HepG2 (cell line): Measurements from ENCODE around the gene C2orf80. TPM values are rescaled to one million over a fixed set of nuclear protein-coding genes. Genes with fewer than 3 reads are reported as not detected.

Experiments used
- ATAC-seq: fragments of 200-7000 bp; cut with Tn5 transposase; 3 replicates; pipeline ENCODE4 v1.9.1; 2020; ENCODE audit warnings: mild to moderate bottlenecking, moderate library complexity
- BruUV-seq: library from RNA; stranded (reverse); fragments of 400-500 nt; replicated peaks from 2 replicates; lab custom pipeline; 2021; lab: Mats Ljungman, UMichigan
- CTCF ChIA-PET: fragments of 300-600 bp; formaldehyde crosslinking; extraction: SDS; loops from one replicate; lab custom pipeline; 2021; ENCODE audit warnings: low total read pairs, inconsistent platforms, low intra/inter-chr PET ratio; lab: Yijun Ruan, JAX
- POLR2A ChIA-PET: fragments of 350-600 bp; sonication (Branson Sonifier 250); formaldehyde crosslinking; loops from one replicate; lab custom pipeline; 2020; ENCODE audit warnings: antibody characterized with exemption, inconsistent platforms; lab: Yijun Ruan, JAX
- DNase-seq: peaks from one replicate; pipeline ENCODE4 v3.0.0-alpha.2; 2015; ENCODE audit warnings: low spot score
- FAIRE-seq: peaks from 3 replicates; lab custom pipeline; 2011; peaks lifted over from hg19 to GRCh38; lab: Jason Lieb, UNC
- H2AFZ ChIP-seq: one replicate; pipeline ENCODE4 v1.6.1; 2011; ENCODE audit warnings: low read length, inconsistent platforms
- H3K27ac ChIP-seq: fragments of 300-600 bp; 3 replicates; pipeline ENCODE4 v1.8.0; 2011; ENCODE audit warnings: mixed run types, mild to moderate bottlenecking, mixed read lengths, low read length, inconsistent platforms; ENCODE audit not compliant: insufficient read depth; ENCODE audit errors: extremely low read length
- H3K27me3 ChIP-seq, 2 experiments: fragments of 200-600 bp in 1 of 2; 2 replicates in 1 of 2; 3 replicates in 1 of 2; pipeline versions ENCODE4 v1.6.0 to v1.8.0; 2011; ENCODE audit warnings: low read length in 2 of 2, mild to moderate bottlenecking in 2 of 2, moderate library complexity in 2 of 2, inconsistent platforms in 1 of 2; ENCODE audit not compliant: insufficient read depth in 2 of 2, control insufficient read depth in 1 of 2
- H3K36me3 ChIP-seq, 2 experiments: fragments of 200-600 bp in 1 of 2; replicated peaks in 1 of 2; 2 replicates in 1 of 2; 3 replicates in 1 of 2; pipeline versions ENCODE4 v1.5.1 to v1.8.0; 2011; ENCODE audit warnings: low read length in 2 of 2, inconsistent platforms in 1 of 2; ENCODE audit not compliant: insufficient read depth in 2 of 2, control insufficient read depth in 1 of 2
- H3K4me1 ChIP-seq: 2 replicates; pipeline ENCODE4 v1.5.1; 2012; ENCODE audit warnings: low read length, inconsistent platforms; ENCODE audit not compliant: insufficient read depth
- H3K4me2 ChIP-seq: 2 replicates; pipeline ENCODE4 v1.6.0; 2011; ENCODE audit warnings: low read depth, low read length, inconsistent platforms
- H3K4me3 ChIP-seq, 3 experiments: fragments of 200-600 bp in 1 of 3; sonication (generic), shearing (Covaris generic) in 1 of 3; replicated peaks in 1 of 3; 2 replicates each; pipeline ENCODE4 v1.5.1; 2011 to 2016; ENCODE audit warnings: low read length in 3 of 3, inconsistent platforms in 2 of 3, low read depth in 2 of 3, mild to moderate bottlenecking in 2 of 3, control low read depth in 1 of 3, mixed read lengths in 1 of 3; ENCODE audit not compliant: insufficient read depth in 1 of 3
- H3K79me2 ChIP-seq: one replicate; pipeline ENCODE4 v1.6.1; 2011; ENCODE audit warnings: low read length, inconsistent platforms; ENCODE audit not compliant: insufficient read depth
- H3K9ac ChIP-seq: 2 replicates; pipeline ENCODE4 v1.6.0; 2011; ENCODE audit warnings: mild to moderate bottlenecking, low read depth, low read length, inconsistent platforms; ENCODE audit not compliant: insufficient read depth
- H3K9me3 ChIP-seq: 2 replicates; pipeline ENCODE4 v1.5.1; 2012; ENCODE audit warnings: mild to moderate bottlenecking, low read length
- H4K20me1 ChIP-seq: 2 replicates; pipeline ENCODE4 v1.6.0; 2011; ENCODE audit warnings: inconsistent platforms, mild to moderate bottlenecking, low read length, moderate library complexity; ENCODE audit not compliant: insufficient read depth
- BCL6 ChIP-seq: IDR thresholded peaks from 2 replicates; pipeline ENCODE4 v1.6.1; 2016; ENCODE audit warnings: missing genetic modification reagents, missing compliant biosample characterization
- BHLHE40 ChIP-seq: IDR thresholded peaks from 2 replicates; pipeline ENCODE4 v1.6.1; 2011; ENCODE audit warnings: low read length, improper control_type of control experiment
- HNF4A ChIP-seq: sonication (generic); formaldehyde crosslinking; IDR thresholded peaks from 2 replicates; pipeline ENCODE4 v1.4.0; 2020; ENCODE audit warnings: missing genetic modification reagents
- RARA ChIP-seq: IDR thresholded peaks from 2 replicates; pipeline ENCODE4 v1.6.1; 2016; ENCODE audit warnings: missing genetic modification reagents, missing compliant biosample characterization
- SKI ChIP-seq: fragments of 450-650 bp; IDR thresholded peaks from one replicate; pipeline ENCODE4 v1.6.1; 2018; ENCODE audit warnings: mild to moderate bottlenecking; ENCODE audit not compliant: partially characterized antibody
- SMAD1 ChIP-seq: sonication (generic); formaldehyde crosslinking; IDR thresholded peaks from 2 replicates; pipeline ENCODE4 v1.4.0; 2020; ENCODE audit warnings: missing genetic modification reagents, low read depth, mild to moderate bottlenecking, borderline replicate concordance
- SOX13 ChIP-seq, 3 experiments: fragments of 450-650 bp in 1 of 3; sonication (generic) in 1 of 3; formaldehyde crosslinking in 1 of 3; IDR thresholded peaks in 2 of 3; conservative IDR thresholded peaks in 1 of 3; 2 replicates each; pipeline versions ENCODE4 v1.5.0 to v1.6.1; 2016 to 2020; ENCODE audit warnings: antibody characterized with exemption in 1 of 3, mild to moderate bottlenecking in 1 of 3, missing compliant biosample characterization in 1 of 3, missing genetic modification reagents in 1 of 3, moderate library complexity in 1 of 3
- TBL1XR1 ChIP-seq: fragments of 150-350 bp; IDR thresholded peaks from 2 replicates; pipeline ENCODE4 v1.6.1; 2014; ENCODE audit warnings: borderline replicate concordance, low read length; ENCODE audit not compliant: partially characterized antibody
- WGBS: methylation state at CpG from one replicate; pipeline ENCODE4 v1.1.6; 2017; ENCODE audit warnings: low lambda C conversion rate; 5-methylcytosine and 5-hydroxymethylcytosine counted together
- in situ Hi-C: cut with HindIII; loops from 2 replicates; pipeline ENCODE4 v1.10.0; 2017; ENCODE audit warnings: low pct_unique_long_range_greater_than_20kb; ENCODE audit not compliant: extremely low pct_ligation_motif_present
- intact Hi-C: fragments of 100-400 bp; cut with micrococcal nuclease; formaldehyde crosslinking; loops from one replicate; pipeline ENCODE4 v1.10.0; 2022; ENCODE audit not compliant: unreplicated experiment
- polyA plus RNA-seq, 8 experiments: library from polyadenylated mRNA; depleted of rRNA in 3 of 8; stranded (reverse) in 7 of 8; unstranded in 1 of 8; fragments of >200 nt; fragmentation: Illumina TruSeq in 4 of 8; extraction: Trizol in 4 of 8; gene quantifications; 2 replicates each; pipeline versions ENCODE4 v1.2.1 to v1.2.3, GENCODE V29; 2011 to 2016; ENCODE audit warnings: low read depth in 4 of 8, missing spikeins in 1 of 8, mixed read lengths in 1 of 8; ENCODE audit not compliant: insufficient read depth in 1 of 8
- total RNA-seq, 5 experiments: library from RNA; depleted of rRNA; stranded (reverse); fragments of >200 nt; fragmentation: Illumina TruSeq; extraction: Trizol; gene quantifications; 2 replicates each; pipeline ENCODE4 v1.2.3, GENCODE V29; 2016; ENCODE audit warnings: low read depth in 1 of 5
- TF ChIP-seq, protein P1 (sequence below): IDR thresholded peaks from 2 replicates; pipeline ENCODE4 v1.6.1; 2016; ENCODE audit warnings: low read depth, control low read depth

C2orf80 gene
- total and polyA plus RNA-seq, 2 of the 13 experiments (the other 11 are each of a cell fraction or from before 2014, with no cell fraction given) = not detected

DNA sequence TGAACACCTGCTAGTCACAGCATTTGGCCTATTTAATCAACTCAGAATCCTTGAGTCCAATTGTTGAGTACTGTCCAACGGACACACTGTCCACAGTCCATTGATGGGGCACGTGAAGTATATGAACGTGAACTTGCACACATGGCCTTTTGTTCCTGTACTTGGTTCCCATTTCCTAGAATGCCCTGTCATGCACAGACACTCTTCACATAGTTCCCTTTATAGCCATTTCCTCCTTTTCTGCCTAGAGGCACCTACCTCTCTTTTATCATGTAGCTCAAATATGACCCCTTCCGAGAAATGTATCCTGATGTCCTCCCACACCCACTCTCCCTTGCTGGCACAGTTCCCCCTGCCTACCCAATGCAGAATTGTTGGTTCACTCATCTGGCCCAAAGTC lies 17.7 kb downstream of the C2orf80 start:
- CTCF ChIA-PET = no interaction called here
- H2AFZ ChIP-seq = no peak overlapping the region

More for the DNA sequence above, 17.7 kb downstream of the C2orf80 start:
- FAIRE-seq (no peak), DNase-seq (no peak), ATAC-seq (no peak)
- 7% methylated on average over 4 of the region's 4 CpGs for WGBS
- no peak overlapping the region for H3K27ac ChIP-seq
- peaks cover 29% of the 10 kb centered on the region for H3K4me1 ChIP-seq
- in situ Hi-C loops (no loop called here), intact Hi-C loops (no loop called here)
- BruUV-seq = no TSS peak
- POLR2A ChIA-PET = no interaction called here
- no peak overlapping the region for H3K9ac ChIP-seq
- no peaks in the 10 kb centered on the region for H3K36me3 ChIP-seq
- no peaks in the 10 kb centered on the region for H4K20me1 ChIP-seq
- TF ChIP-seq TBL1XR1 = peak; percentile 27
- peak; percentile 46 for TF ChIP-seq SKI
- peak; percentile 35; the same call in 1 of the 2 replicates for TF ChIP-seq HNF4A (CRISPR knock-in tag)
- TF ChIP-seq BHLHE40 = peak; percentile 82
- TF ChIP-seq, protein P1, sequence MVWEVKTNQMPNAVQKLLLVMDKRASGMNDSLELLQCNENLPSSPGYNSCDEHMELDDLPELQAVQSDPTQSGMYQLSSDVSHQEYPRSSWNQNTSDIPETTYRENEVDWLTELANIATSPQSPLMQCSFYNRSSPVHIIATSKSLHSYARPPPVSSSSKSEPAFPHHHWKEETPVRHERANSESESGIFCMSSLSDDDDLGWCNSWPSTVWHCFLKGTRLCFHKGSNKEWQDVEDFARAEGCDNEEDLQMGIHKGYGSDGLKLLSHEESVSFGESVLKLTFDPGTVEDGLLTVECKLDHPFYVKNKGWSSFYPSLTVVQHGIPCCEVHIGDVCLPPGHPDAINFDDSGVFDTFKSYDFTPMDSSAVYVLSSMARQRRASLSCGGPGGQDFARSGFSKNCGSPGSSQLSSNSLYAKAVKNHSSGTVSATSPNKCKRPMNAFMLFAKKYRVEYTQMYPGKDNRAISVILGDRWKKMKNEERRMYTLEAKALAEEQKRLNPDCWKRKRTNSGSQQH = no peak
- no peak for TF ChIP-seq SOX13 (IDR thresholded peaks at IDR 0.05)
- TF ChIP-seq SOX13 (CRISPR knock-in tag; conservative IDR thresholded peaks at IDR 0.05 in 1 of 2, IDR thresholded peaks at IDR 0.05 in 1 of 2) = 0 out of 4 replicates have a peak, but pooled peaks of 1 of the 2 experiments have one; percentile 7
- no peak for TF ChIP-seq SMAD1 (CRISPR knock-in tag)
- peak; percentile 45 for TF ChIP-seq RARA (CRISPR knock-in tag)
- peak; percentile 96 for TF ChIP-seq BCL6 (CRISPR knock-in tag)
- TF ChIP-seq, all 625 proteins: peak for 7
- H3K4me2 ChIP-seq = no peak overlapping the region
- no peaks in the 10 kb centered on the region for H3K9me3 ChIP-seq
- no peak overlapping the region for H3K4me3 ChIP-seq
- H3K27me3 ChIP-seq = peaks cover 0 to 12% of the 10 kb centered on the region in 2 experiments; a peak in 2 of 5 replicates
- H3K79me2 ChIP-seq = no peaks in the 10 kb centered on the region
